HG02885 (cell line): Measurements from ENCODE around the gene HRC.
"Not testable (repeated sequence)": the region's sequence is repeated elsewhere in the genome, so short reads cannot be mapped to it uniquely, and the experiment has no call there.

ENCODE experiments used
- ATAC-seq: cut with Tn5 transposase; IDR thresholded peaks from one replicate; pipeline ENCODE4 v1.9.1; 2021; ENCODE audit warnings: mild to moderate bottlenecking; ENCODE audit not compliant: unreplicated experiment, poor library complexity

The HRC gene, protein sequence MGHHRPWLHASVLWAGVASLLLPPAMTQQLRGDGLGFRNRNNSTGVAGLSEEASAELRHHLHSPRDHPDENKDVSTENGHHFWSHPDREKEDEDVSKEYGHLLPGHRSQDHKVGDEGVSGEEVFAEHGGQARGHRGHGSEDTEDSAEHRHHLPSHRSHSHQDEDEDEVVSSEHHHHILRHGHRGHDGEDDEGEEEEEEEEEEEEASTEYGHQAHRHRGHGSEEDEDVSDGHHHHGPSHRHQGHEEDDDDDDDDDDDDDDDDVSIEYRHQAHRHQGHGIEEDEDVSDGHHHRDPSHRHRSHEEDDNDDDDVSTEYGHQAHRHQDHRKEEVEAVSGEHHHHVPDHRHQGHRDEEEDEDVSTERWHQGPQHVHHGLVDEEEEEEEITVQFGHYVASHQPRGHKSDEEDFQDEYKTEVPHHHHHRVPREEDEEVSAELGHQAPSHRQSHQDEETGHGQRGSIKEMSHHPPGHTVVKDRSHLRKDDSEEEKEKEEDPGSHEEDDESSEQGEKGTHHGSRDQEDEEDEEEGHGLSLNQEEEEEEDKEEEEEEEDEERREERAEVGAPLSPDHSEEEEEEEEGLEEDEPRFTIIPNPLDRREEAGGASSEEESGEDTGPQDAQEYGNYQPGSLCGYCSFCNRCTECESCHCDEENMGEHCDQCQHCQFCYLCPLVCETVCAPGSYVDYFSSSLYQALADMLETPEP

DNA sequence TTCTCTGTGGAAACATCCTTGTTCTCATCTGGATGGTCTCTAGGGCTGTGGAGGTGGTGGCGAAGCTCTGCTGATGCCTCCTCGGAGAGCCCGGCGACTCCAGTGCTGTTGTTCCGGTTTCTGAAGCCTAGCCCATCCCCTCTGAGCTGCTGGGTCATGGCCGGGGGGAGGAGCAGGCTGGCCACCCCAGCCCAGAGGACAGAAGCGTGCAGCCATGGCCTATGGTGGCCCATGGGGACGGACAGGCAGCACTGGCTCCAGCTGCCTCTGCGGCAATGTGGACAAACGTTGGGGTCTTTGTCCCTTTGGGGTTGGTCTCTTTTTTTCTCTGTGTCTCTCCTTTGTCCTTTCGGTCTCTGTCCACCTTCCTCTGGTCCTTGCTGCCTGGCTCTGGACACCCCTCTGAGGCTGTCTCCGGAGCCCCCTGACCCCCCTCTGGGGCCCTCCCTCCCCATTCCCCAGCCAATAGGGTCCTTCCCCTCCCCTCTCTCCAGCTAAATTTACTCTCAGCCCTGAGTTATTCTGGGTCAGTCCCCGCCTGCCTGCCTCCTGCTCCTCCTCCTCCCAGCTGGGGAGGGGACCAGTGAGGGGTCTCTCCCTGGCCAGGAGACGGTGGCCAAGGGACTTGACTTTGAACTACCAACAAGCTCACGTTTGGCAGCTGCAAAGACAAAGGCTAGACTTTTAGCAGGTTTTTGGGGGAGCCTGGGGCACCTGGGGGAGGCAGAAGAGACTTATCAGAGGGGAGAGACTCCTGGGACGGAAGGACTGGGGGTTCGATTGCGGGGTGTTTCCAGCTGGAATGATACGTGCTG is at the start of gene HRC:
HRC (minus strand) TSS at position 392 of the 815 bp plus-strand sequence; CDS start at position 233, 159 bp downstream.
- no peak for ATAC-seq

DNA sequence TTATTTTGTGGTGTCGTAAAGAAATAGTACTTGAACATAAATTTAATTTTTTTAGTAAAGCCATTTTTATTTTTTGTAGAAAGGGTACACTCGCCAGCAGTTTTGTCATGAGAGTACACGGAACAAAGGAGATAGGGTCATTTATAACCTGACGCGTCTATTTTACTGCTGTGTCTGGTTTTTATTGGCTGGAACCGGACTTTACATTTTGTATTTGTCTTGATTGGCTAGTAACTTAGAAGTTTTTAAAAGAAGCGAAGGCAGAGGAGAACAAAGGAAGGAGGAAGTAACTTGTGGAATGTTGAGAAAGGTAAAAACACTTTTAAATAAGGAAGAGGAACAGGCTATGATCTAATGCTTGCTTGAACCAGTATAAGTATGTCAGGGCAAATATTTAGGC is 45.8 kb upstream of the HRC start:
- no peak for ATAC-seq

DNA sequence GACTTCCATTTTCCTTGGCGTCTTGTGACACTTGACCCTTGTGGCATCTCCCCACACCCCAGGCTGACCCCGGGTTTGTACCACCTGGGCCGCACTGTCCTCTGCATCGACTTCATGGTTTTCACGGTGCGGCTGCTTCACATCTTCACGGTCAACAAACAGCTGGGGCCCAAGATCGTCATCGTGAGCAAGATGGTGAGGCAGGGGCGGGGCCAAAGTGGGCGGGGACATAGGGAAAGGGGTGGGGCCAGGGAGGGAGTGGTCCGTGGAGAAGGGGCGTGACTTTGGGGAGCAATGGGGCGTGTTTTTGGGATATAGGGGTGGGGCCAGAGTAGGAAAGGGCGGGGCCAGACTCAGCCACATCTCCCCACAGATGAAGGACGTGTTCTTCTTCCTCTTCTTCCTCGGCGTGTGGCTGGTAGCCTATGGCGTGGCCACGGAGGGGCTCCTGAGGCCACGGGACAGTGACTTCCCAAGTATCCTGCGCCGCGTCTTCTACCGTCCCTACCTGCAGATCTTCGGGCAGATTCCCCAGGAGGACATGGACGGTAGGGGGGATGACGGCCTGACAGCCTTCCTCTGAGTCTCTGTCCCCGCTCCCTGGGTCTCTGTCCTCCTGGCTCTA is 45.2 kb upstream of the HRC start:
- no peak for ATAC-seq

DNA sequence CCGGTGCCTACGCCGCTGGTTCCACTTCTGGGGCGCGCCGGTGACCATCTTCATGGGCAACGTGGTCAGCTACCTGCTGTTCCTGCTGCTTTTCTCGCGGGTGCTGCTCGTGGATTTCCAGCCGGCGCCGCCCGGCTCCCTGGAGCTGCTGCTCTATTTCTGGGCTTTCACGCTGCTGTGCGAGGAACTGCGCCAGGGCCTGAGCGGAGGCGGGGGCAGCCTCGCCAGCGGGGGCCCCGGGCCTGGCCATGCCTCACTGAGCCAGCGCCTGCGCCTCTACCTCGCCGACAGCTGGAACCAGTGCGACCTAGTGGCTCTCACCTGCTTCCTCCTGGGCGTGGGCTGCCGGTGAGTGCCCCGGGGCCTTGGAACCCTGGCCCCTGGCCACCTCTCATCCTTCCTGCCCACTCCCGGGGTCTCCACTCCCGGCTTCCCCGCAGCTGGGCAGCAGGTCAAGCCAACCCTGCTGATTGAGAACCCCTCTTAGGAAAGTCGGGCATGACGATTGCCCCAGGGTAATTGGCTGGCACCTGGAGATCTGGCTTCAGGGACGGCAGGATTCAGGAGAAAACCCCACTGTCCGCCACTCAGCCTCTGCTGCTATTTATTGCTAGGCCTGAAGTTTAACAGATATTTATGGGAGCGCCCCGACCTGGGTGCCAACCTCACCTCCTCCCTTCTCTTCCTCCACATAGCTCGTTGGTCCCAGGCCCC is 41.5 kb upstream of the HRC start:
- no peak for ATAC-seq

DNA sequence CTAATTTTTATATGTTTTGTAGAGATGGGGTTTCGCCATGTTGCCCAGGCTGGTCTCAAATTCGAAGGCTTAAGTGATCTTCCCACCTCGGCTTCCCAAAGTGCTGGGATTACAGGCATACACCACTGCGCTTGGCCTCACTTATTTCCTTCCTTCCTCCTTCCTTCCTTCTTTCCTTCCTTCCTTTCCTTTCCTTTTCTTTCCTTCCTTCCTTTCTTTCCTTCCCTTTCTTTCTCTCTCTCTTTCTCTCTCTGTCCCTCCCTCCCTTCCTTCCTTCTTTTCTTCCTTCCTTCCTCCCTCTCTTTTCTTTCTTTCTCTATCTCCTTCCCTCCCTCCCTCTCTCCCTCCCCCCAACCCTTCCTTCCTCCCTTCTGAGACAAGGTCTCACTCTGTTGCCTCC is 39.2 kb upstream of the HRC start:
- ATAC-seq: no peak

DNA sequence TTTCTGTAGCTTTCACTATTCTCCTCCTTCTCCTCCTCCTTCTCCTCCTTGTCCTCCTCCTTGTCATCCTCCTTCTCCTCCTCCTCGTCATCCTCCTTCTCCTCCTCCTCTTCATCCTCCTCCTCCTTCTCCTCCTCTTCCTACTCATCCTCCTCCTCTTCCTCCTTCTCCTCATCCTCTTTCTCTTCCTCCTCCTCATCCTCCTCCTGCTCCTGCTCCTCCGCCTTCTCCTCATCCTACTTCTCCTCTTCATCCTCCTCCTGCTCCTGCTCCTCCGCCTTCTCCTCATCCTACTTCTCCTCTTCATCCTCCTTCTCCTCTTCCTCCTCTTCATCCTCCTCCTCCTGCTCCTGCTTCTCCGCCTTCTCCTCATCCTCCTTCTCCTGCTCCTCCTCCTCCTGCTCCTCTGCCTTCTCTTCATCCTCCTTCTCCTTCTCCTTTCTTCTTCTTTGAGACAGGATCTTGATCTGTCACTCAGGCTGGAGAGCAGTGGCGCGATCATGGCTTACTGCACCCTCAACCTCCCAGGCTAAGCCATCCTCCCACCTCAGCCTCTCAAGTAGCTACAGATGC is 38.7 kb upstream of the HRC start:
- ATAC-seq: no peak

DNA sequence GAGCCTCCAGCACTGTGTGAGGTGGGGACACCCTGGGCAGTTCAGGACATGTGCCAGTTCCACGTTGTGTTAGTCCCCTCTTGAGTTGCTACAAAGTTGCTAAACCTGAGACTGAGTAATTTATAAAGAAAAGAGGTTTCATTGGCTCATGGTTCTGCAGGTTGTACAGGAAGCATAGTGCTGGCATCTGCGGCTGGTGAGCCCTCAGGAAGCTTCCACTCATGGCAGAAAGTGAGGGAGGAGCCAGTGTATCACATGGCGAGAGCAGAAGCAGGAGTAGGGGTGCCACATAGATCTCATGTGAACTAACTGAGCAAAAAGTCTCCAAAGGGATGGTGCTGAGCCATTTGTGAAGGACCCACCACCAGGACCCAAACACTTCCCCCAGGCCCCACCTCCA is 35.6 kb upstream of the HRC start:
- no peak for ATAC-seq

DNA sequence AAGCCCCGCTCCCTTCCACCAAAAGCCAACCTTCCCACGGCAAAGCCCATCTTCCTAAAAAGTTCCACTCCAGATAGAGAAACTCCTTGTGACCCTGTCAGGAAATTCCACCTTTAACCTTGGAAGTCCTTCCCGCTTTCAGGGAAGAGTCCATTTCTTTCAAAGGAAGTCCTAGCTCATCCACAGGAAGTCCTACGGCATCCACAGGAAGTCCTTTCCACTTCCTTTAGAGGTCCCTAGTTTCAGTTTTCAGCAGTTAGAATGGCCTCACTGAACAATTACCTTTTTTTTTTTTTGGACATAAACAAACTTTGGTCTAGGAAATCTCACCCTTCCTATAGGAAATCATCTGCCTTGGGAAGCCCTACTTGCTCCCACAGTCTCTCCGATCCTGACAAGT is 34.1 kb upstream of the HRC start:
- no peak for ATAC-seq

DNA sequence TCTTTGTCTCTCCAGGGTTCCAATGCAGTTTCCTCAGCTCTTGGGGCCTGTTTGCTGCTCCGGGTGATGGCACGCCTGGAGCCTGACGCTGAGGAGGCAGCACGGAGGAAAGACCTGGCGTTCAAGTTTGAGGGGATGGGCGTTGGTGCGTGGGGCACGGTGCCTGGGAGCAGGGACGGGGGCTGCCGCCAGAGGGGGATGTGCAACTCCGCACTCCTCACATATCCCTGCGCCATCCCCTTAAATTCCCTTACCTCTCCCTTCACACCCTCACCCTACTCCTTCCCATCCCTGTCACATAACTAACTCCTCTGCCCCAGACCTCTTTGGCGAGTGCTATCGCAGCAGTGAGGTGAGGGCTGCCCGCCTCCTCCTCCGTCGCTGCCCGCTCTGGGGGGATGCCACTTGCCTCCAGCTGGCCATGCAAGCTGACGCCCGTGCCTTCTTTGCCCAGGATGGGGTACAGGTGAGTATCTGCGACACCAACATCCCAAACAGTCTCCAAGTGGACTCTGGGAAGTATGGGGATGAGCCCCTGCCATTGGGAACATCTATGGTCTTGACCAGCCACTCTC is 33.5 kb upstream of the HRC start:
- ATAC-seq: no peak

DNA sequence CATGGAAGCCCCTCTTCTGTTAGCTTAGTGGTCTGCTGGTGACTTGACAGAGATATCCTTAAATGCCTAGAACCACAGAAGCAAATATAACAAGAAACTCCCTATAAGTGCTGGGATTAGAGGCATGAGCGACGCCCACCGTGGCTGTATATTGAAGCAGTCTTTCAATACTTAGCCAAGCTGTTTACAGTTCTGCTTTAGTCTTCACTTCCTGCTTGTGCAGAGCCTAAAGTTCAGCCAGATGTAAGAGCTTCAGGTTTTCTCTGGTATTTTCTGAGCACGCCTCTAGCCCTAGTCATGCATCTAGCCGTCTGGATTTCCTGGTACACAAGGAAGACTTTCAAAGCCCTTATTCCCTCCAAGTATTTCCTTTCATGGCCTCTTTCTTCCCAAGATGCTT is 30.9 kb upstream of the HRC start:
- ATAC-seq: no peak

DNA sequence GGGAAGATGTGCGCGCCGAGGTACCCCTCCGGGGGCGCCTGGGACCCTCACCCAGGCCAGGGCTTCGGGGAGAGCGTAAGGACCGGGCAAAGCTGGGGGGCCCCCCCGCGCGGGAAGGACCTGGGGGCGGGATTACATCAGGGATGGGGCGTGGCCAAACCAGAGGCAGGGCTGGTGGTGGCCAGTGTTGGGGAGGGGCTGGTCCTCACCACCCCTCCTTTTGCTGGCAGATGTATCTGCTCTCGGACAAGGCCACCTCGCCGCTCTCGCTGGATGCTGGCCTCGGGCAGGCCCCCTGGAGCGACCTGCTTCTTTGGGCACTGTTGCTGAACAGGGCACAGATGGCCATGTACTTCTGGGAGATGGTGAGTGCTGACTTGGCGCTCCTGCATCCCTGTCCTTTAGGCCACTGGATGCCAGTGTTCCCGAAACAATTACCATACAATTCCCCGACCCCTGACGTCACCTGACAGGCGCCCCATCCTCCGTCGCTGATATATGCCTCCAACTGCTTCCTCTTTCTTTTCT is 27.7 kb upstream of the HRC start:
- ATAC-seq: no peak

DNA sequence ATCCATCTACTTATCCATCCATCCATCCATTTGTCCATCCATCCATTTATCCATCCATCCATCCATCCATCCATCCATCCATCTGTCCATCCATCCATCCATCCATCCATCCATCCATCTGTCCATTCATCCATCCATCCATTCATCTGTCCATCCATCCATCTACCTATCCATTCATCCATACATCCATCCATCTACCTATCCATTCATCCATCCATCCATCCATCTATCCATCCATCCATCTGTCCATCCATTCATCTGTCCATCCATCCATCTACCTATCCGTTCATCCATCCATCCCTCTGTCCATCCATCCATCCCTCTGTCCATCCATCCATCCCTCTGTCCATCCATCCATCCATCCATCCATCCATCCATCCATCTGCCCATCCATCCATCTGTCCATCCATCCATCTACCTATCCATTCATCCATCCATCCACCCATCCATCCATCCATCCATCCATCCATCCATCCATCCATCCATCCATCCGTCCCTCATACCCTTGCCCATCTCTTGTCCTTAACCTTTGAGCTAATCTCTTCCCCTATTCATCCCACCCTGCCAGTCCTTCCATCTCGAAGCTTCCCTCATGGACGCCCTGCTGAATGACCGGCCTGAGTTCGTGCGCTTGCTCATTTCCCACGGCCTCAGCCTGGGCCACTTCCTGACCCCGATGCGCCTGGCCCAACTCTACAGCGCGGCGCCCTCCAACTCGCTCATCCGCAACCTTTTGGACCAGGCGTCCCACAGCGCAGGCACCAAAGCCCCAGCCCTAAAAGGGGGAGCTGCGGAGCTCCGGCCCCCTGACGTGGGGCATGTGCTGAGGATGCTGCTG is 27.0 kb upstream of the HRC start:
- ATAC-seq: not testable (repeated sequence)

DNA sequence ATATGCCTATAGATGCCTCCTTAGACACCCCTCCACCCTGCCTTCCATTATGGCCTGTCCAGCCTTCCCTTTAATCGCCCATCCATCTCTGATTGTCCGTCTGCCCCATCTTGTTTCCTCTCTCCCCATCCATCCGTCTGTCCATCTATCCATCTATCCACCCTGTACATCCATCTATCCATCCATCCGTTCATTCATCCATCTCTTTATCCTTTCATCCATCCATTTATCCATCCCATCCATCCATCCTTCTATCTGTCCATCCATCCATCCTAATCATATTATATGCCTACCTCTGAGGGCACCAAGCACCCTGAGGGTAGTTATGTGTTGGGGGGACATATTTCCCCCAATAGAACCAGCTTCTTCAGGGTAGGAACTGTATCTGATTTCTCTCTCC is 25.5 kb upstream of the HRC start:
- no peak for ATAC-seq

DNA sequence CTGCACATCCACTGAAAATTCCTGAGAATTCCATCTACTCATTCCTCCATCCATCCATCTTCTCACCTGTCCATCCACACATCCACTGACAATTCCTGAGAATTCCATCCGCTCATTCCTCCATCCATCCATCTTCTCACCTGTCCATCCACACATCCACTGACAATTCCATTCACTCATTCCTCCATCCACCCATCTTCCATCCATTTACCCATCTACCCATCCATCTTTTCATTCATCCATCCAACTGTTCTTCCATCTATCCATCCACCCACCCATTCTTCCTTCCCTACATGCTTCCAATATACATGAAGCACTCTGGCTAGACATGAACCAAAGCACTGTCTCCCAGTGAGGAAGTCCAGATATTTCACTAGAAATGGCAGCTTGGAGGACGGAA is 18.0 kb upstream of the HRC start:
- ATAC-seq: no peak

DNA sequence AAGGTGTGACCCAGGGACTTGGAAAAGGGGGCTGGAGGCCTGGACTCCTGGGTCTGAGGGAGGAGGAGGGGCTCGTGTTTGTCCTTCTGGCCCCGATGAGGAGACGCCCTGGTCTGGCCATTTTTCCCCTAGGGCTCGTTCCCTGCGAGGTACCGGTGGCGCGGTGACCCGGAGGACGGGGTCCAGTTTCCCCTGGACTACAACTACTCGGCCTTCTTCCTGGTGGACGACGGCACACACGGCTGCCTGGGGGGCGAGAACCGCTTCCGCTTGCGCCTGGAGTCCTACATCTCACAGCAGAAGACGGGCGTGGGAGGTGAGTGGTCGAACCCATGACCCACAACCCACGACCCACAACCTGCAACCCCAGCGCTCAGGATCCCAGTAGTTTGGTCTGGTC is 13.2 kb upstream of the HRC start:
- no peak for ATAC-seq

DNA sequence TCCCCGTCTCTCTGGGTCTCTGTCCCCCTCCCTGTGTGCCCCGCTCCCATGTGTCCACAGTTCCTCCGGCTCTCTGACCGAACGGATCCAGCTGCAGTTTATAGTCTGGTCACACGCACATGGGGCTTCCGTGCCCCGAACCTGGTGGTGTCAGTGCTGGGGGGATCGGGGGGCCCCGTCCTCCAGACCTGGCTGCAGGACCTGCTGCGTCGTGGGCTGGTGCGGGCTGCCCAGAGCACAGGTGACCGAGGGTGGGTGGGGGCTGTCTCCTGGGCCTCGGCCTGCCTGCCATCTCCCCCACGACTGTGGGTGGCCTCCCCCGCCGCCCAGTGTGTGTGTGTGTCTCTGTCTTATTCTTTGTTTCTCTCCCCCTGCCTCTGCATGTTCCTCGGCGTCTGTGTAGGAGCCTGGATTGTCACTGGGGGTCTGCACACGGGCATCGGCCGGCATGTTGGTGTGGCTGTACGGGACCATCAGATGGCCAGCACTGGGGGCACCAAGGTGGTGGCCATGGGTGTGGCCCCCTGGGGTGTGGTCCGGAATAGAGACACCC is 12.7 kb upstream of the HRC start:
- no peak for ATAC-seq

DNA sequence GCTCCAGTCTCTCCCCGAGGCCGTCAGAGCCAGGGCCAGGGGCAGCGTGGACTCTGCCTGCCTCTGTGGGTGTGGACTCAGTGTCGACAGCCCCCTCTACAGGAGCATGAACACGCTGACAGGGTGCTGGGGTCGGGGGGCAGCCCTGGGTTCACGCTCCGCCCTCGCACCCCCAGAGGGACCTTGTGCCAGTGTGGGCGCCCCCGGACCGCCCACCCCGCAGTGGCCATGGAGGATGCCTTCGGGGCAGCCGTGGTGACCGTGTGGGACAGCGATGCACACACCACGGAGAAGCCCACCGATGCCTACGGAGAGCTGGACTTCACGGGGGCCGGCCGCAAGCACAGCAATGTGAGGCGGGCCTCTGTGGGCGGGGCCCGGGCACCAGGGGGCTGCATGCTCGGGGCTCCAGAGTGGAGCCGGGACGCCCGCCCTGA is 10.7 kb upstream of the HRC start:
- no peak for ATAC-seq
